ENCODE data around the gene TRAM2. TPM values are rescaled to one million over a fixed set of nuclear protein-coding genes. Genes with fewer than 3 reads are reported as not detected.

Gene TRAM2
- total and polyA plus RNA-seq, 2 of the 13 experiments (the other 11 are each of a cell fraction or from before 2014, with no cell fraction given): 49.1 to 72.5 TPM

DNA sequence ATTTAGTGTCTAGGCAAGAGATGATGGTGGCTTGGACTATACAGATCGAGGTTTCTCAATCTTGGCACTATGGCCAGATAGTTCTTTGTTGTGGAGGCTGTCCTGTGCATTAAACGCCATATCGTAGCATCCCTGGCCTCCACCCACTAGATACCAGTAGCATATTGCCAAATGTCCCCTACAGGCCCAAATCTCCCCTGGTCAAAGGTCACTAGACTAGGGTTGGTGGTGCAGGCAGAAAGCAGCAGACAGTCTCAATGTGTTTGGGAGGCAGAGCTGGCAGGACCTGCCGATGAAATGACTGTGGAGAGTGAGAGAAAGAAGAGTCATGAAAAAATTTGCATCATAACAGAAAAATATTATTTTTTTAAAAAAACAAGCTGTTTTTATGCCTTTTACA is 63.0 kb downstream of the TRAM2 start:
- 97% methylated on average over 4 of the region's 4 CpGs for whole genome bisulfite sequencing (ENCODE audit: low lambda C conversion rate)
- BruUV-seq (replicated peaks): no TSS peak
- ChIA-PET POLR2A (interaction anchor here (4.3 kb wide), 1 partner anchor 31 kb away, joined by 22 read pairs; no protein-coding TSS in a partner anchor), CTCF (ENCODE audit: low intra/inter-chr PET ratio, low total read pairs) (no interaction called here)
- H3K4me1 ChIP-seq (ENCODE audit: insufficient read depth, low read length): peaks cover 48% of the 10 kb centered on the region
- DNase-seq (ENCODE audit: low spot score) (no peak), FAIRE-seq (no peak), ATAC-seq (no peak)
- peaks cover 47 to 89% of the 10 kb centered on the region in 2 experiments for H3K36me3 ChIP-seq (replicated peaks in 1 of 2; ENCODE audit: control insufficient read depth in 1 of 2, insufficient read depth in 2 of 2, low read length in 2 of 2)
- H3K4me3 ChIP-seq (replicated peaks in 1 of 3; ENCODE audit: insufficient read depth in 1 of 3, low read depth in 2 of 3, low read length in 3 of 3): no peak overlapping the region
- in situ Hi-C loops (cut with HindIII; ENCODE audit: extremely low pct_ligation_motif_present, low pct_unique_long_range_greater_than_20kb) (no loop called here), intact Hi-C loops (cut with micrococcal nuclease; ENCODE audit: unreplicated experiment) (loop anchor here (2.0 to 10.0 kb wide), 2 partner anchors 93 to 151 kb away; partner anchors contain the start of gene EFHC1)
- TF ChIP-seq ZNF263 (CRISPR knock-in tag; IDR thresholded peaks at IDR 0.05) (no peak), ZFAT (CRISPR knock-in tag; conservative IDR thresholded peaks at IDR 0.05) (no peak), SP2 (CRISPR knock-in tag; IDR thresholded peaks at IDR 0.05) (no peak), MTA1 (CRISPR knock-in tag; IDR thresholded peaks at IDR 0.05; ENCODE audit: borderline replicate concordance) (no peak), CREM (IDR thresholded peaks at IDR 0.05) (no peak), CREM (CRISPR knock-in tag; IDR thresholded peaks at IDR 0.05) (no peak), SCMH1 (CRISPR knock-in tag; IDR thresholded peaks at IDR 0.05; ENCODE audit: borderline replicate concordance) (no peak), ZNF891 (CRISPR knock-in tag; IDR thresholded peaks at IDR 0.05) (no peak), FOXP1 (IDR thresholded peaks at IDR 0.05) (no peak), FOXP1 (CRISPR knock-in tag; IDR thresholded peaks at IDR 0.05) (no peak)
- TF ChIP-seq, protein P1, sequence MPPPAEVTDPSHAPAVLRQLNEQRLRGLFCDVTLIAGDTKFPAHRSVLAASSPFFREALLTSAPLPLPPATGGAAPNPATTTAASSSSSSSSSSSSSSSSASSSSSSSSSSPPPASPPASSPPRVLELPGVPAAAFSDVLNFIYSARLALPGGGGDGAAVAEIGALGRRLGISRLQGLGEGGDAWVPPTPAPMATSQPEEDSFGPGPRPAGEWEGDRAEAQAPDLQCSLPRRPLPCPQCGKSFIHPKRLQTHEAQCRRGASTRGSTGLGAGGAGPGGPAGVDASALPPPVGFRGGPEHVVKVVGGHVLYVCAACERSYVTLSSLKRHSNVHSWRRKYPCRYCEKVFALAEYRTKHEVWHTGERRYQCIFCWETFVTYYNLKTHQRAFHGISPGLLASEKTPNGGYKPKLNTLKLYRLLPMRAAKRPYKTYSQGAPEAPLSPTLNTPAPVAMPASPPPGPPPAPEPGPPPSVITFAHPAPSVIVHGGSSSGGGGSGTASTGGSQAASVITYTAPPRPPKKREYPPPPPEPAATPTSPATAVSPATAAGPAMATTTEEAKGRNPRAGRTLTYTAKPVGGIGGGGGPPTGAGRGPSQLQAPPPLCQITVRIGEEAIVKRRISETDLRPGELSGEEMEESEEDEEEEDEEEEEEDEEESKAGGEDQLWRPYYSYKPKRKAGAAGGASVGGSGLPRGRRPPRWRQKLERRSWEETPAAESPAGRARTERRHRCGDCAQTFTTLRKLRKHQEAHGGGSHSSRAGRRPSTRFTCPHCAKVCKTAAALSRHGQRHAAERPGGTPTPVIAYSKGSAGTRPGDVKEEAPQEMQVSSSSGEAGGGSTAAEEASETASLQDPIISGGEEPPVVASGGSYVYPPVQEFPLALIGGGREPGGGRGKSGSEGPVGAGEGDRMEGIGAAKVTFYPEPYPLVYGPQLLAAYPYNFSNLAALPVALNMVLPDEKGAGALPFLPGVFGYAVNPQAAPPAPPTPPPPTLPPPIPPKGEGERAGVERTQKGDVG (CRISPR knock-in tag; IDR thresholded peaks at IDR 0.05; ENCODE audit: borderline replicate concordance): no peak
- TF ChIP-seq, protein P2, sequence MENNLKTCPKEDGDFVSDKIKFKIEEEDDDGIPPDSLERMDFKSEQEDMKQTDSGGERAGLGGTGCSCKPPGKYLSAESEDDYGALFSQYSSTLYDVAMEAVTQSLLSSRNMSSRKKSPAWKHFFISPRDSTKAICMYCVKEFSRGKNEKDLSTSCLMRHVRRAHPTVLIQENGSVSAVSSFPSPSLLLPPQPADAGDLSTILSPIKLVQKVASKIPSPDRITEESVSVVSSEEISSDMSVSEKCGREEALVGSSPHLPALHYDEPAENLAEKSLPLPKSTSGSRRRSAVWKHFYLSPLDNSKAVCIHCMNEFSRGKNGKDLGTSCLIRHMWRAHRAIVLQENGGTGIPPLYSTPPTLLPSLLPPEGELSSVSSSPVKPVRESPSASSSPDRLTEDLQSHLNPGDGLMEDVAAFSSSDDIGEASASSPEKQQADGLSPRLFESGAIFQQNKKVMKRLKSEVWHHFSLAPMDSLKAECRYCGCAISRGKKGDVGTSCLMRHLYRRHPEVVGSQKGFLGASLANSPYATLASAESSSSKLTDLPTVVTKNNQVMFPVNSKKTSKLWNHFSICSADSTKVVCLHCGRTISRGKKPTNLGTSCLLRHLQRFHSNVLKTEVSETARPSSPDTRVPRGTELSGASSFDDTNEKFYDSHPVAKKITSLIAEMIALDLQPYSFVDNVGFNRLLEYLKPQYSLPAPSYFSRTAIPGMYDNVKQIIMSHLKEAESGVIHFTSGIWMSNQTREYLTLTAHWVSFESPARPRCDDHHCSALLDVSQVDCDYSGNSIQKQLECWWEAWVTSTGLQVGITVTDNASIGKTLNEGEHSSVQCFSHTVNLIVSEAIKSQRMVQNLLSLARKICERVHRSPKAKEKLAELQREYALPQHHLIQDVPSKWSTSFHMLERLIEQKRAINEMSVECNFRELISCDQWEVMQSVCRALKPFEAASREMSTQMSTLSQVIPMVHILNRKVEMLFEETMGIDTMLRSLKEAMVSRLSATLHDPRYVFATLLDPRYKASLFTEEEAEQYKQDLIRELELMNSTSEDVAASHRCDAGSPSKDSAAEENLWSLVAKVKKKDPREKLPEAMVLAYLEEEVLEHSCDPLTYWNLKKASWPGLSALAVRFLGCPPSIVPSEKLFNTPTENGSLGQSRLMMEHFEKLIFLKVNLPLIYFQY (CRISPR knock-in tag; IDR thresholded peaks at IDR 0.05; ENCODE audit: borderline replicate concordance): no peak
- peaks cover 15% of the 10 kb centered on the region for H3K79me2 ChIP-seq (ENCODE audit: insufficient read depth, low read length)
- H3K9ac ChIP-seq (ENCODE audit: insufficient read depth, low read depth, low read length): no peak overlapping the region
- H3K27ac ChIP-seq (ENCODE audit: extremely low read length, insufficient read depth, low read length): no peak overlapping the region
- no peak overlapping the region for H2AFZ ChIP-seq (ENCODE audit: low read length)
- H3K9me3 ChIP-seq (ENCODE audit: low read length): no peaks in the 10 kb centered on the region
- H3K27me3 ChIP-seq (ENCODE audit: control insufficient read depth in 1 of 2, insufficient read depth in 2 of 2, low read length in 2 of 2): no peaks in the 10 kb centered on the region
- H4K20me1 ChIP-seq (ENCODE audit: insufficient read depth, low read length): no peaks in the 10 kb centered on the region
- no peak overlapping the region for H3K4me2 ChIP-seq (ENCODE audit: low read depth, low read length)

Measured in HepG2 (cell line).